Heart right ventricle (tissue), 16 donors: ENCODE results near the gene AMER3. TPM values are rescaled to one million over a fixed set of nuclear protein-coding genes. Genes with fewer than 3 reads are reported as not detected.

ENCODE experiments used
- ATAC-seq, 8 donors: fragments of 200-7000 bp; cut with Tn5 transposase; one replicate each; pipeline ENCODE4 v1.9.1; 2020; ENCODE audit warnings: mild to moderate bottlenecking in 8 of 8, moderate library complexity in 8 of 8, moderate number of reproducible peaks in 1 of 8
- DNase-seq, 2 donors: peaks; one replicate each; pipeline ENCODE4 v3.0.0-alpha.2; 2020
- H3K27ac ChIP-seq, 10 donors: fragments of 200-600 bp; sonication (generic) in 2 of 10; one replicate each; pipeline versions ENCODE4 v1.5.0 to v1.8.0; 2020 to 2022; ENCODE audit warnings: mild to moderate bottlenecking in 3 of 10
- H3K27me3 ChIP-seq, 7 donors: fragments of 200-600 bp; one replicate each; pipeline ENCODE4 v1.8.0; 2021 to 2022; ENCODE audit warnings: mild to moderate bottlenecking in 2 of 7
- H3K36me3 ChIP-seq, 9 donors: fragments of 200-600 bp; sonication (generic) in 1 of 9; one replicate each; pipeline versions ENCODE4 v1.5.0 to v1.8.0; 2020 to 2022; ENCODE audit warnings: mild to moderate bottlenecking in 2 of 9
- H3K4me1 ChIP-seq, 9 donors: fragments of 200-600 bp; sonication (generic) in 1 of 9; one replicate each; pipeline versions ENCODE4 v1.5.0 to v1.8.0; 2020 to 2022; ENCODE audit warnings: mild to moderate bottlenecking in 4 of 9
- H3K4me3 ChIP-seq, 10 donors: fragments of 200-600 bp; sonication (generic) in 2 of 10; one replicate each; pipeline versions ENCODE4 v1.5.0 to v1.8.0; 2020 to 2022; ENCODE audit warnings: mild to moderate bottlenecking in 7 of 10, moderate library complexity in 2 of 10
- H3K9me3 ChIP-seq, 11 donors: fragments of 200-600 bp in 10 of 11; sonication (generic) in 2 of 11; one replicate each; pipeline versions ENCODE4 v1.5.0 to v1.8.0; 2013 to 2022; ENCODE audit warnings: mild to moderate bottlenecking in 2 of 11, control low read depth in 1 of 11, moderate library complexity in 1 of 11
- CTCF ChIP-seq, 9 donors: fragments of 200-600 bp; sonication (generic) in 2 of 9; IDR thresholded peaks; one replicate each; pipeline versions ENCODE4 v1.5.0 to v1.8.0; 2021 to 2022; ENCODE audit warnings: antibody characterized with exemption in 9 of 9, mild to moderate bottlenecking in 5 of 9, moderate library complexity in 1 of 9
- WGBS, 2 donors: extraction: QIAGEN DNeasy Blood & Tissue Kit; methylation state at CpG; one replicate each; pipeline ENCODE4 v1.1.7; 2013; ENCODE audit warnings: inconsistent platforms in 1 of 2; 5-methylcytosine and 5-hydroxymethylcytosine counted together
- intact Hi-C, 10 donors: fragments of 100-400 bp; cut with DNase I; formaldehyde crosslinking; loops; one replicate each; pipeline versions ENCODE4 v1.11.1 to v1.14.2; 2022
- polyA plus RNA-seq, 2 donors: library from polyadenylated mRNA; stranded (reverse); fragments of 200-250 nt; gene quantifications; one replicate each; pipeline ENCODE4 v1.2.3, GENCODE V29; 2013
- total RNA-seq, 10 donors: library from RNA; stranded (reverse); fragmentation: NEBNext Ultra II Directional in 3 of 10; extraction: Animal tissue kit (Norgen Biotek cat#: 25700) in 3 of 10; gene quantifications; one replicate each; pipeline versions ENCODE4 v1.2.1 to v1.2.4, GENCODE V29; 2021 to 2023
- donor health status: Arrhythmogenic right ventricular cardiomyopathy.
- donor health status: ischemic (EF 13 %, LVEDD 7.1; RV severe dilation, severe dysfunction).
- donor health status: healthy with polysubstance abuse.
- donor health status: DM: no; HTN: yes; CAD: no.
- donor health status: DM: no; HTN: no; CAD: no.
- donor health status: ischemic (EF 25% LVEDD 6.9; RV normal size, moderate dysfunction).
- donor health status: ischemic (EF 25% LVEDD 5.7; RV mildly dilated, moderate dysfunction).
- donor health status: healthy.
- donor health status: DM: yes; HTN: yes; CAD: no.
- donor health status: Ischemic cardiomyopathy.
- donor health status: ischemic (EF 35%, LVEDD 5.7; RV mildly dilated, moderate dysfunction).
- donor health status: nonischemic (EF 11% LVEDD 7.7; RV severe dilation, severe dysfunction).
- donor health status: DM: yes; HTN: yes; CAD: no.
- donor health status: PGD.
- donor health status: ischemic (EF 29% LVEDD 5.4; RV normal size, mild dysfunction).
- donor health status: nonischemic (EF 23%, LVEDD 6.1; RV moderate dilation, normal function).

Gene AMER3
- total and polyA plus RNA-seq, 12 donors: not detected

- no peaks in the 10 kb centered on the region for H3K36me3 ChIP-seq
- peaks cover 0 to 9% (median 0%) of the 10 kb centered on the region in 9 donors for H3K4me1 ChIP-seq
- H3K9me3 ChIP-seq: no peaks in the 10 kb centered on the region
- H3K4me3 ChIP-seq: peak overlapping the region in 6 of 10 donors; percentile 16 to 43 (median 30)
- peaks cover 3 to 81% (median 68%) of the 10 kb centered on the region in 7 donors for H3K27me3 ChIP-seq
- H3K27ac ChIP-seq: no peak overlapping the region
- TF ChIP-seq CTCF (IDR thresholded peaks at IDR 0.05): no peak
- DNase-seq (no peak), ATAC-seq (peak in 6 of 8 donors; percentile 53 to 82 (median 72))
- 1 to 2% methylated on average over 67 to 80 of the region's 80 CpGs for WGBS, 2 donors
- intact Hi-C loops: no loop called here
Observed at GRCh38 chr2:130756053-130756873, 923 bp downstream of the AMER3 start.

DNA sequence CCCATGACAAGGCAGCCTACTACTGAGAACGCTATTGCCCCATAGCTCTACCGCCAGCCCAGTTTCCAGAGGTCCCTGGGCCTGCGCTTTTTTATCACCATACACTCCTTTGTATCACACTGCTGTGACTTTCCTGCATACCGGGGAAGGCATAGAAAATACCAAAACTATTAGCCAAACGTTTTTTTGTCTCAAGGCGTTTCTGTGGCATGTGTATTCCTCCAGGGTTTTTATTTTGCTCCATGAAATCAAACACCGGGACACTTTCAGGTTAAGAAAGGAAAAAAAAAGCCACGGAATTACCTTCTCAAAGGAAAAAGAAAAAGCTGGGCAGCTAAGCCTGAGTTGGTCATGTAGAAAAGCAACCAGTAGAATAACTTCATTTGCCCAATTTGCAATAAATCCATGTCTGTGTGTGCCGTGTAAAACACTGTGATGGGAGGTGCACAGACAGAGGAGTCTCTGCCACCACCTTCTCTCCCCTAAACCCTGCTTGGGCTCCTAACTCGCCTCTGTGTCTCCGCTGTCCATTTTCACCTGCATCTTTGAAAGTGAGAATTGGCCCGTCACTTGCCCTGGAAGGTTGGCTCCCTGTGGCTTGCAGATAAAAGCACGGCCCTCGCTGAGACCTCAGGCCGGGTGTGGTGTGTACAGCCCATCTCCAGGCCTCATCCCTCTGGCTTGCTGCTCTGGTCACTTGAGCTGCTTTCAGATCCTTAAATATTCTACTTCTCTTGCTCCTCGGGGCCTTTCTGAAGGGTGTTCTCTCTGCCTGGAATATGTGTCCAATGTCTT, 1.7 kb downstream of the AMER3 start:
- H3K4me3 ChIP-seq: no peak overlapping the region
- intact Hi-C loops: no loop called here
- TF ChIP-seq CTCF (IDR thresholded peaks at IDR 0.05): no peak
- 23 to 26% methylated on average over 16 of the region's 16 CpGs for WGBS, 2 donors
- peaks cover 0 to 9% (median 0%) of the 10 kb centered on the region in 9 donors for H3K4me1 ChIP-seq
- no peak overlapping the region for H3K27ac ChIP-seq
- ATAC-seq (no peak), DNase-seq (no peak)
- H3K9me3 ChIP-seq: no peaks in the 10 kb centered on the region
- H3K27me3 ChIP-seq: peaks cover 3 to 79% (median 66%) of the 10 kb centered on the region in 7 donors
- no peaks in the 10 kb centered on the region for H3K36me3 ChIP-seq

DNA sequence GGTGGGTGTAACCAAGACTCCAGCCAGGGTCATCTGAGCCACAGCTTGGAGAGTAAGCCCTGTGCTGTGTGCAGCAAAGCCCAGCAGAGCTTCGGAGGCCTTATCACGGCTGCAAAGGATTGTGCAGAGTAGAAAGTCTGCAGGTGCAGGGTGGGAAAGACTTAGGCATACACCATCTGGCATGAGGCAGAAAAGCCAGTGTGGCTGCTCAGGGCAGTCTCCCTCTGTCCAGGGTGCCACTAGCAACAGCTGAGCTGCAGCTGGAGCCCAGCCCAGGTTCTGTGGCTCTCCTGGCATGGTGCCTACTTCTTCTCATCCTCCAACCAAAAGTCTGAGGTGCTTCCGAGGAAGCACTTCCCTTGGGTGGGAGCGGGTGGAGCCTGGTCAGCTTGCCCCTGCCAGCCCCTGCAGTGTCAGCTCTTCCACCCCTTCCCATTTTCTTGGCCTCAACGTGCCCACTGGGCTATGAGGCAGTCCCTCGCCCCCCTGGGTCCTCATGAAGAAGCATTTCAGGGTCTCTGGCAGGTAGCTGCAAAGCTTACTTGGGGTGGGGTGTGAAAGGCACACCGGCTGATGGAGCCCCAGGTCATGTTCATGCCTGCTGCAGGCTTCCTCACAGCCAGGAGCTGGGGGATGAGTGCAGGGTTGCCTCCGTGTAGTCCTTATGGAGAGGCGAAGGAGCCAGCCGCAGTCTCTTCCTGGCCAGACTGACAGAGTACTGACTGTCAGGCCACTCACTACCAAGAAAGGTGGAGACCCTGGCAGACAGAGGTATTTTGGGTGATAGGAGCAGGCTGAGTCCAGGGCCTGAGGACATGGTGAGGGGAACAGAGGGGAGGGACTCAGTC, 4.8 kb downstream of the AMER3 start:
- H3K36me3 ChIP-seq: no peaks in the 10 kb centered on the region
- H3K27ac ChIP-seq: no peak overlapping the region
- H3K4me1 ChIP-seq: peaks cover 0 to 9% (median 0%) of the 10 kb centered on the region in 9 donors
- no peak for TF ChIP-seq CTCF (IDR thresholded peaks at IDR 0.05)
- no peaks in the 10 kb centered on the region for H3K9me3 ChIP-seq
- intact Hi-C loops: no loop called here
- 59 to 66% methylated on average over 10 of the region's 10 CpGs for WGBS, 2 donors
- ATAC-seq (no peak), DNase-seq (no peak)
- peaks cover 0 to 78% (median 61%) of the 10 kb centered on the region in 7 donors for H3K27me3 ChIP-seq
- H3K4me3 ChIP-seq: no peak overlapping the region
